GM12878 (cell line): Measurements from ENCODE around the gene RSPH9. TPM values are rescaled to one million over a fixed set of nuclear protein-coding genes. Genes with fewer than 3 reads are reported as not detected.

ENCODE experiments used
- BCL11A ChIP-seq: IDR thresholded peaks from 2 replicates; pipeline ENCODE4 v1.6.1; 2011; ENCODE audit warnings: low read depth, low read length
- BMI1 ChIP-seq: fragments of 450-650 bp; IDR thresholded peaks from 2 replicates; pipeline ENCODE4 v1.6.1; 2016; ENCODE audit warnings: mild to moderate bottlenecking, moderate library complexity, borderline replicate concordance
- EP300 ChIP-seq, 2 experiments: fragments of 150-350 bp in 1 of 2; IDR thresholded peaks; 2 replicates each; pipeline ENCODE4 v1.6.1; 2011 to 2012; ENCODE audit warnings: low read depth in 2 of 2, low read length in 2 of 2, borderline replicate concordance in 1 of 2, improper control_type of control experiment in 1 of 2, inconsistent platforms in 1 of 2; ENCODE audit not compliant: control insufficient read depth in 1 of 2
- HDGF ChIP-seq: fragments of 450-650 bp; IDR thresholded peaks from 2 replicates; pipeline ENCODE4 v1.6.1; 2016; ENCODE audit warnings: antibody characterized with exemption
- IKZF2 ChIP-seq, 2 experiments: fragments of 450-650 bp; IDR thresholded peaks; 2 replicates each; pipeline ENCODE4 v1.6.1; 2017; ENCODE audit warnings: mild to moderate bottlenecking in 2 of 2, moderate library complexity in 2 of 2
- JUNB ChIP-seq: IDR thresholded peaks from 2 replicates; pipeline ENCODE4 v1.6.1; 2016; ENCODE audit warnings: antibody characterized with exemption, mild to moderate bottlenecking
- MEF2B ChIP-seq: fragments of 450-650 bp; IDR thresholded peaks from 2 replicates; pipeline ENCODE4 v1.6.1; 2018; ENCODE audit warnings: mild to moderate bottlenecking, moderate library complexity; ENCODE audit not compliant: partially characterized antibody, poor library complexity, severe bottlenecking
- MYC ChIP-seq: IDR thresholded peaks from 2 replicates; pipeline ENCODE4 v1.6.1; 2011; ENCODE audit warnings: mild to moderate bottlenecking, low read length, moderate library complexity, inconsistent platforms; ENCODE audit not compliant: insufficient read depth, insufficient replicate concordance, insufficient read length, severe bottlenecking
- NFIC ChIP-seq: IDR thresholded peaks from 2 replicates; pipeline ENCODE4 v1.6.1; 2012; ENCODE audit warnings: low read depth, mild to moderate bottlenecking, inconsistent platforms, low read length, moderate library complexity
- NFXL1 ChIP-seq: fragments of 450-650 bp; IDR thresholded peaks from 2 replicates; pipeline ENCODE4 v1.6.1; 2017; ENCODE audit warnings: antibody characterized with exemption, mild to moderate bottlenecking, borderline replicate concordance
- NR2C1 ChIP-seq: fragments of 450-650 bp; IDR thresholded peaks from 2 replicates; pipeline ENCODE4 v1.6.1; 2017; ENCODE audit warnings: antibody characterized with exemption, mild to moderate bottlenecking, moderate library complexity
- POU2F2 ChIP-seq: IDR thresholded peaks from 3 replicates; pipeline ENCODE4 v1.6.1; 2011; ENCODE audit warnings: low read depth, mild to moderate bottlenecking, low read length, borderline replicate concordance
- RAD21 ChIP-seq: IDR thresholded peaks from 2 replicates; pipeline ENCODE4 v1.6.1; 2011; ENCODE audit warnings: mild to moderate bottlenecking, low read depth, low read length, moderate library complexity; ENCODE audit not compliant: insufficient read depth
- RB1 ChIP-seq: fragments of 450-650 bp; formaldehyde crosslinking; IDR thresholded peaks from 2 replicates; pipeline ENCODE4 v1.6.1; 2017; ENCODE audit warnings: mild to moderate bottlenecking, borderline replicate concordance
- RBBP5 ChIP-seq: fragments of 200-600 bp; sonication (generic); conservative IDR thresholded peaks from 2 replicates; pipeline ENCODE4 v1.6.1; 2016
- SMARCA5 ChIP-seq: fragments of 450-650 bp; IDR thresholded peaks from 2 replicates; pipeline ENCODE4 v1.6.1; 2017; ENCODE audit warnings: mild to moderate bottlenecking
- SMC3 ChIP-seq: IDR thresholded peaks from 2 replicates; pipeline ENCODE4 v1.6.1; 2011; ENCODE audit warnings: low read length, improper control_type of control experiment, borderline replicate concordance
- SP1 ChIP-seq: IDR thresholded peaks from one replicate; pipeline ENCODE4 v1.6.1; 2011; ENCODE audit warnings: low read depth, low read length
- SREBF1 ChIP-seq: IDR thresholded peaks from 2 replicates; pipeline ENCODE4 v1.6.1; 2012; ENCODE audit warnings: mild to moderate bottlenecking, low read length
- TAF1 ChIP-seq: IDR thresholded peaks from 2 replicates; pipeline ENCODE4 v1.6.1; 2011; ENCODE audit warnings: mild to moderate bottlenecking, low read depth, low read length, borderline replicate concordance
- TCF7 ChIP-seq: IDR thresholded peaks from 2 replicates; pipeline ENCODE4 v1.6.1; 2014; ENCODE audit warnings: antibody characterized with exemption, borderline replicate concordance
- ZNF384 ChIP-seq: IDR thresholded peaks from 2 replicates; pipeline ENCODE4 v1.6.1; 2012; ENCODE audit warnings: low read depth, mild to moderate bottlenecking, low read length, improper control_type of control experiment, borderline replicate concordance
- ZNF622 ChIP-seq: fragments of 450-650 bp; IDR thresholded peaks from 2 replicates; pipeline ENCODE4 v1.6.1; 2017; ENCODE audit warnings: mild to moderate bottlenecking, inconsistent platforms
- polyA plus RNA-seq, 11 experiments: library from polyadenylated mRNA; depleted of rRNA in 4 of 11; unstranded in 6 of 11; stranded (reverse) in 5 of 11; fragments of >200 nt; fragmentation: Nextera tagmentation in 4 of 11; fragmentation: Illumina TruSeq in 1 of 11; extraction: Ambion mirVana in 4 of 11; extraction: Trizol in 1 of 11; gene quantifications; 1 replicate in 1 of 11; 2 replicates in 10 of 11; pipeline versions ENCODE4 v1.2.1 to v1.2.3, GENCODE V29; 2011 to 2016; ENCODE audit warnings: inconsistent platforms in 2 of 11, missing spikeins in 2 of 11, low read depth in 1 of 11
- total RNA-seq, 4 experiments: library from RNA; depleted of rRNA in 3 of 4; stranded (reverse); fragments of >200 nt in 3 of 4; fragmentation: Illumina TruSeq in 1 of 4; extraction: Trizol in 1 of 4; gene quantifications; 2 replicates each; pipeline versions ENCODE4 v1.2.1 to v1.2.3, GENCODE V29; 2013 to 2021
- TF ChIP-seq, protein P1 (sequence below): fragments of 450-650 bp; IDR thresholded peaks from 2 replicates; pipeline ENCODE4 v1.6.1; 2017; ENCODE audit warnings: mild to moderate bottlenecking, low read depth, inconsistent platforms; ENCODE audit not compliant: poor library complexity, severe bottlenecking
- TF ChIP-seq, protein P2 (sequence below): IDR thresholded peaks from 2 replicates; pipeline ENCODE4 v1.6.1; 2011; ENCODE audit warnings: mild to moderate bottlenecking, low read depth, low read length, moderate library complexity; ENCODE audit not compliant: insufficient replicate concordance
- TF ChIP-seq, protein P3 (sequence below): IDR thresholded peaks from 2 replicates; pipeline ENCODE4 v1.6.1; 2011; ENCODE audit warnings: borderline replicate concordance, low read depth, mild to moderate bottlenecking, moderate library complexity, low read length; ENCODE audit not compliant: insufficient read depth, poor library complexity, severe bottlenecking

RSPH9 gene
- total and polyA plus RNA-seq, 10 of the 15 experiments (the other 5 are each of a cell fraction or from before 2014, with no cell fraction given): 0.26 to 0.63 (median 0.36) TPM; not detected in 6

DNA sequence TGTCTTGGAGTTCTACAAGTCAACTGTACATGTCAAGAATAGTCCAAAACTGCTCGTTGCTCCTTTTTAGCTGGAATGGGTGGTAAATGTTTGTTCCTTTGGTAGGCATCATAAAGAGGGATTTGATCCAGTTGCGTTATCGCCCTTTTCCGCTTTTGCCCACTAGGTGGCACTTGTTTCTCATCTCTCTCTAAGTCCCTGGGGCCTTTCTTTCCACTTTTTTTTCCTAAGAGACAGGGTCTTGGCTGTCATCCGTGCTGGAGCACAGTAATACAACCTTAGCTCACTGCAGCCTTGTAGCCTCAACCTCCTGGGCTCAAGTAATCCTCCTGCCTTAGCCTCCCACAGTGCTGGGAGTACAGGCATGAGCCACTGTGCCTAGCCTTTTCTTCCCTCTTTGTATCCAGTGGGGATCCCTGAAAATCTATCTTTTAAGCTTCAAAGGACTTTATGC lies 36.5 kb upstream of the RSPH9 start (continued):
- TF ChIP-seq, protein P1, sequence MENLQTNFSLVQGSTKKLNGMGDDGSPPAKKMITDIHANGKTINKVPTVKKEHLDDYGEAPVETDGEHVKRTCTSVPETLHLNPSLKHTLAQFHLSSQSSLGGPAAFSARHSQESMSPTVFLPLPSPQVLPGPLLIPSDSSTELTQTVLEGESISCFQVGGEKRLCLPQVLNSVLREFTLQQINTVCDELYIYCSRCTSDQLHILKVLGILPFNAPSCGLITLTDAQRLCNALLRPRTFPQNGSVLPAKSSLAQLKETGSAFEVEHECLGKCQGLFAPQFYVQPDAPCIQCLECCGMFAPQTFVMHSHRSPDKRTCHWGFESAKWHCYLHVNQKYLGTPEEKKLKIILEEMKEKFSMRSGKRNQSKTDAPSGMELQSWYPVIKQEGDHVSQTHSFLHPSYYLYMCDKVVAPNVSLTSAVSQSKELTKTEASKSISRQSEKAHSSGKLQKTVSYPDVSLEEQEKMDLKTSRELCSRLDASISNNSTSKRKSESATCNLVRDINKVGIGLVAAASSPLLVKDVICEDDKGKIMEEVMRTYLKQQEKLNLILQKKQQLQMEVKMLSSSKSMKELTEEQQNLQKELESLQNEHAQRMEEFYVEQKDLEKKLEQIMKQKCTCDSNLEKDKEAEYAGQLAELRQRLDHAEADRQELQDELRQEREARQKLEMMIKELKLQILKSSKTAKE: no peak
- TF ChIP-seq HDGF (peak; percentile 77; the same call in 1 of the 2 replicates), NFIC (no peak), ZNF622 (no peak), NFXL1 (no peak), MEF2B (peak; percentile 77), SP1 (no peak), EP300 (IDR thresholded peaks at IDR 0.05; ENCODE audit: borderline replicate concordance in 1 of 2, control insufficient read depth in 1 of 2, low read depth in 2 of 2, low read length in 2 of 2) (no peak), SMARCA5 (no peak), TCF7 (no peak), SREBF1 (no peak), RAD21 (peak; percentile 61), IKZF2 (IDR thresholded peaks at IDR 0.05) (peak; percentile 17 to 36; a peak in 3 of 4 replicates), TAF1 (no peak), SMC3 (peak; percentile 42; the same call in 1 of the 2 replicates), RBBP5 (no peak), RB1 (no peak), MYC (no peak), BCL11A (no peak), JUNB (no peak), BMI1 (no peak), NR2C1 (no peak), ZNF384 (0 out of 2 replicates have a peak, but pooled peaks have one; percentile 51), POU2F2 (no peak)
- TF ChIP-seq, protein P2, sequence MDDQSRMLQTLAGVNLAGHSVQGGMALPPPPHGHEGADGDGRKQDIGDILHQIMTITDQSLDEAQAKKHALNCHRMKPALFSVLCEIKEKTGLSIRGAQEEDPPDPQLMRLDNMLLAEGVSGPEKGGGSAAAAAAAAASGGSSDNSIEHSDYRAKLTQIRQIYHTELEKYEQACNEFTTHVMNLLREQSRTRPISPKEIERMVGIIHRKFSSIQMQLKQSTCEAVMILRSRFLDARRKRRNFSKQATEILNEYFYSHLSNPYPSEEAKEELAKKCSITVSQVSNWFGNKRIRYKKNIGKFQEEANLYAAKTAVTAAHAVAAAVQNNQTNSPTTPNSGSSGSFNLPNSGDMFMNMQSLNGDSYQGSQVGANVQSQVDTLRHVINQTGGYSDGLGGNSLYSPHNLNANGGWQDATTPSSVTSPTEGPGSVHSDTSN: no peak
- TF ChIP-seq, protein P3, sequence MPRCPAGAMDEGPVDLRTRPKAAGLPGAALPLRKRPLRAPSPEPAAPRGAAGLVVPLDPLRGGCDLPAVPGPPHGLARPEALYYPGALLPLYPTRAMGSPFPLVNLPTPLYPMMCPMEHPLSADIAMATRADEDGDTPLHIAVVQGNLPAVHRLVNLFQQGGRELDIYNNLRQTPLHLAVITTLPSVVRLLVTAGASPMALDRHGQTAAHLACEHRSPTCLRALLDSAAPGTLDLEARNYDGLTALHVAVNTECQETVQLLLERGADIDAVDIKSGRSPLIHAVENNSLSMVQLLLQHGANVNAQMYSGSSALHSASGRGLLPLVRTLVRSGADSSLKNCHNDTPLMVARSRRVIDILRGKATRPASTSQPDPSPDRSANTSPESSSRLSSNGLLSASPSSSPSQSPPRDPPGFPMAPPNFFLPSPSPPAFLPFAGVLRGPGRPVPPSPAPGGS: no peak
